Spleen (tissue), 7 donors: ENCODE data around the gene RNF157.

Source experiments
- POLR2A ChIP-seq, 3 donors: fragments of 450-650 bp; IDR thresholded peaks; one replicate each; pipeline ENCODE4 v1.5.1; 2017; ENCODE audit warnings: antibody characterized with exemption in 3 of 3, mild to moderate bottlenecking in 1 of 3
- TF ChIP-seq, protein P1 (sequence below), 11 experiments: fragments of 200-600 bp in 7 of 11; fragments of 450-650 bp in 4 of 11; sonication (generic) in 4 of 11; IDR thresholded peaks in 8 of 11; conservative IDR thresholded peaks in 3 of 11; 1 replicate in 7 of 11; 2 replicates in 4 of 11; pipeline versions ENCODE4 v1.4.0 to v1.8.0; 2016 to 2021; ENCODE audit warnings: antibody characterized with exemption in 11 of 11, inconsistent platforms in 4 of 11, mild to moderate bottlenecking in 1 of 11
- donor health status: DM: no; HTN: no; CAD: no; lungs with moderate emphysema.
- donor health status: DM: no; HTN: no; CAD: no.
- donor health status: DM: no; HTN: no; CAD: no.

DNA sequence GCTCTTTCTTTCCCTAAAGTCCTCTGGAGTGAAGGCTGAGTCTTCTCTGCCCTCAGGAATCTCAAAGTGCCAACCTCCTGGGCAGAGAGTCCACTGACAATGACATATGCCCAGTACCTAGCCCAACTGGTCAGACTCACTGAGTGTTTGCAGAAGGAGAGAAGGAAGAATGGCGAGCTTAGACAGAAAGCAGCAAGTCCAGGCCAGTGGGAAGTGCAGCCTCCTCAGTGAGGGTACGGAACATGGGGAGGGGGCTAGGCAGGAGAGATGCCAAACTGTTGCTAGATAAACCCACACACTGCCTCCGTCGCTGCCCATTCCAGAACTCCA, 137.4 kb downstream of the RNF157 start:
- TF ChIP-seq, protein P1, sequence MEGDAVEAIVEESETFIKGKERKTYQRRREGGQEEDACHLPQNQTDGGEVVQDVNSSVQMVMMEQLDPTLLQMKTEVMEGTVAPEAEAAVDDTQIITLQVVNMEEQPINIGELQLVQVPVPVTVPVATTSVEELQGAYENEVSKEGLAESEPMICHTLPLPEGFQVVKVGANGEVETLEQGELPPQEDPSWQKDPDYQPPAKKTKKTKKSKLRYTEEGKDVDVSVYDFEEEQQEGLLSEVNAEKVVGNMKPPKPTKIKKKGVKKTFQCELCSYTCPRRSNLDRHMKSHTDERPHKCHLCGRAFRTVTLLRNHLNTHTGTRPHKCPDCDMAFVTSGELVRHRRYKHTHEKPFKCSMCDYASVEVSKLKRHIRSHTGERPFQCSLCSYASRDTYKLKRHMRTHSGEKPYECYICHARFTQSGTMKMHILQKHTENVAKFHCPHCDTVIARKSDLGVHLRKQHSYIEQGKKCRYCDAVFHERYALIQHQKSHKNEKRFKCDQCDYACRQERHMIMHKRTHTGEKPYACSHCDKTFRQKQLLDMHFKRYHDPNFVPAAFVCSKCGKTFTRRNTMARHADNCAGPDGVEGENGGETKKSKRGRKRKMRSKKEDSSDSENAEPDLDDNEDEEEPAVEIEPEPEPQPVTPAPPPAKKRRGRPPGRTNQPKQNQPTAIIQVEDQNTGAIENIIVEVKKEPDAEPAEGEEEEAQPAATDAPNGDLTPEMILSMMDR (IDR thresholded peaks at IDR 0.05 in 8 of 11, conservative IDR thresholded peaks at IDR 0.05 in 3 of 11) = no peak
- TF ChIP-seq POLR2A (IDR thresholded peaks at IDR 0.05) = no peak
